Measurements from ENCODE around the gene DNAH8.

Gene DNAH8

GRCh38 chr6:38824243-38824894 lies 109.3 kb downstream of the DNAH8 start:
- no peaks in the 10 kb centered on the region for H3K36me3 Mint-ChIP-seq (ENCODE audit: low read depth)
- H3K9me3 Mint-ChIP-seq = peaks cover 2% of the 10 kb centered on the region
- H3K4me1 Mint-ChIP-seq = peaks cover 6% of the 10 kb centered on the region
- H3K27ac Mint-ChIP-seq = no peak overlapping the region
- H3K27me3 Mint-ChIP-seq (ENCODE audit: low read depth) = no peaks in the 10 kb centered on the region
- TF ChIP-seq, protein P1, sequence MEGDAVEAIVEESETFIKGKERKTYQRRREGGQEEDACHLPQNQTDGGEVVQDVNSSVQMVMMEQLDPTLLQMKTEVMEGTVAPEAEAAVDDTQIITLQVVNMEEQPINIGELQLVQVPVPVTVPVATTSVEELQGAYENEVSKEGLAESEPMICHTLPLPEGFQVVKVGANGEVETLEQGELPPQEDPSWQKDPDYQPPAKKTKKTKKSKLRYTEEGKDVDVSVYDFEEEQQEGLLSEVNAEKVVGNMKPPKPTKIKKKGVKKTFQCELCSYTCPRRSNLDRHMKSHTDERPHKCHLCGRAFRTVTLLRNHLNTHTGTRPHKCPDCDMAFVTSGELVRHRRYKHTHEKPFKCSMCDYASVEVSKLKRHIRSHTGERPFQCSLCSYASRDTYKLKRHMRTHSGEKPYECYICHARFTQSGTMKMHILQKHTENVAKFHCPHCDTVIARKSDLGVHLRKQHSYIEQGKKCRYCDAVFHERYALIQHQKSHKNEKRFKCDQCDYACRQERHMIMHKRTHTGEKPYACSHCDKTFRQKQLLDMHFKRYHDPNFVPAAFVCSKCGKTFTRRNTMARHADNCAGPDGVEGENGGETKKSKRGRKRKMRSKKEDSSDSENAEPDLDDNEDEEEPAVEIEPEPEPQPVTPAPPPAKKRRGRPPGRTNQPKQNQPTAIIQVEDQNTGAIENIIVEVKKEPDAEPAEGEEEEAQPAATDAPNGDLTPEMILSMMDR (IDR thresholded peaks at IDR 0.05; ENCODE audit: unreplicated experiment in 3 of 3) = no peak
- H3K4me3 Mint-ChIP-seq = no peak overlapping the region

GRCh38 chr6:38827024-38827423 lies 111.9 kb downstream of the DNAH8 start:
- H3K27ac Mint-ChIP-seq = no peak overlapping the region
- peaks cover 7% of the 10 kb centered on the region for H3K9me3 Mint-ChIP-seq
- TF ChIP-seq, protein P1 (IDR thresholded peaks at IDR 0.05; ENCODE audit: unreplicated experiment in 3 of 3) = no peak
- H3K27me3 Mint-ChIP-seq (ENCODE audit: low read depth) = no peaks in the 10 kb centered on the region
- peaks cover 5% of the 10 kb centered on the region for H3K4me1 Mint-ChIP-seq
- H3K4me3 Mint-ChIP-seq = no peak overlapping the region
- no peaks in the 10 kb centered on the region for H3K36me3 Mint-ChIP-seq (ENCODE audit: low read depth)

DNA sequence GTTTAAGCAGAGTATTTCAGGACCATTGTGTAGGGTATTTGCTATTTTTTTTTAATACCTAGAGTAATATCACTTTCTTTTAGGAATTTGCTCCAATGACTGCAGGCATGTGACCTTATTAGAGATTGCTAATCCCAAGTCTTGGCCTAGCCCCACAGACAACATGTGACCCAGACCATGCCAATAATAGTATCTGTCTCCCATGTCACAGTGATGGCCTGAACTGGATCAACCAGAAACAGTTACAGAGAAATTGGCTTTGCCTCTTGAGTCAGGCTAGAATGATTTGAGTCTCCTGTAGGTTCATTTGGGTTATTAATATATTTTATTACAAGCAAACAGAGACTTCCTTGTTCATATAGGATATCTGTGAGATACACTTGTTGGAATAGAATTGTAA lies 116.8 kb downstream of the DNAH8 start:
- Mint-ChIP-seq H3K27me3 (ENCODE audit: low read depth) (no peaks in the 10 kb centered on the region), H3K36me3 (ENCODE audit: low read depth) (no peaks in the 10 kb centered on the region), H3K4me3 (no peak overlapping the region), H3K4me1 (no peaks in the 10 kb centered on the region), H3K27ac (no peak overlapping the region), H3K9me3 (peaks cover 7% of the 10 kb centered on the region)
- TF ChIP-seq, protein P1 (IDR thresholded peaks at IDR 0.05; ENCODE audit: unreplicated experiment in 3 of 3) = no peak

- H3K4me1 Mint-ChIP-seq = no peaks in the 10 kb centered on the region
- H3K27me3 Mint-ChIP-seq (ENCODE audit: low read depth) = no peaks in the 10 kb centered on the region
- no peaks in the 10 kb centered on the region for H3K36me3 Mint-ChIP-seq (ENCODE audit: low read depth)
- no peak overlapping the region for H3K4me3 Mint-ChIP-seq
- H3K9me3 Mint-ChIP-seq = peaks cover 7% of the 10 kb centered on the region
- H3K27ac Mint-ChIP-seq = no peak overlapping the region
- TF ChIP-seq, protein P1 (IDR thresholded peaks at IDR 0.05; ENCODE audit: unreplicated experiment in 3 of 3) = no peak
These were observed 118.2 kb downstream of the DNAH8 start for GRCh38 chr6:38833320-38833719.

- Mint-ChIP-seq H3K4me1 (no peaks in the 10 kb centered on the region), H3K27ac (no peak overlapping the region), H3K27me3 (ENCODE audit: low read depth) (no peaks in the 10 kb centered on the region), H3K4me3 (no peak overlapping the region), H3K9me3 (no peaks in the 10 kb centered on the region), H3K36me3 (ENCODE audit: low read depth) (no peaks in the 10 kb centered on the region)
- TF ChIP-seq, protein P1 (IDR thresholded peaks at IDR 0.05; ENCODE audit: unreplicated experiment in 3 of 3) = no peak
These were observed 121.5 kb downstream of the DNAH8 start for GRCh38 chr6:38836585-38836984.

DNA sequence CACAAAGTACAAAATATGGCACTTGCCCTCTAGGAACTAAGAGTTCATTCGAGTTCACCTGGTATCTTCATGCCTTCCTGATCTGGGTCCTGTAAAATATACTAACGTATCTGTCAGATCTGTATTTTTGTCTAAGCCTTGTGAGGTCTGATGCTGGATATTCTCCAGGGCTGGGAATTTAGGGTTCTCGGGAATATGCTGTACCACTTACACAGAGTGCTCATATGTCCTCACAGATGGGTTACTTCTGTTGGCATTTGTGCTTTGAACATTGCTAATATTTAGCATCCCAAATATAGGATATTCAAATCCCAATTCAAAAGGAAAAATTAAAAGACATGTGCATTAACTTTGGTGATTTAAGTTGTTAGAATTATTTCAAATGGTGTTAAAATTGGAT lies 122.0 kb downstream of the DNAH8 start:
- H3K4me3 Mint-ChIP-seq = no peak overlapping the region
- no peaks in the 10 kb centered on the region for H3K9me3 Mint-ChIP-seq
- H3K36me3 Mint-ChIP-seq (ENCODE audit: low read depth) = no peaks in the 10 kb centered on the region
- H3K27me3 Mint-ChIP-seq (ENCODE audit: low read depth) = no peaks in the 10 kb centered on the region
- no peak overlapping the region for H3K27ac Mint-ChIP-seq
- no peaks in the 10 kb centered on the region for H3K4me1 Mint-ChIP-seq
- TF ChIP-seq, protein P1 (IDR thresholded peaks at IDR 0.05; ENCODE audit: unreplicated experiment in 3 of 3) = no peak
